ENCODE data around the gene CRB3.

Gene CRB3

GRCh38 chr19:6481541-6482342 lies 17.7 kb downstream of the CRB3 start, which contains the start of gene DENND1C:
TSS of gene DENND1C (minus strand) at chr19:6481787. CDS start at chr19:6481695, 92 bp downstream.
- peaks cover 15% of the 10 kb centered on the region for H3K27me3 Mint-ChIP-seq (ENCODE audit: low read depth)
- H3K9me3 Mint-ChIP-seq, result no peaks in the 10 kb centered on the region
- H3K27ac Mint-ChIP-seq, result no peak within 1 kb of the TSS
- no peak within 1 kb of the TSS for H3K4me3 Mint-ChIP-seq
- no peaks in the 10 kb centered on the region for H3K36me3 Mint-ChIP-seq (ENCODE audit: low read depth)
- TF ChIP-seq CTCF (IDR thresholded peaks at IDR 0.05; ENCODE audit: unreplicated experiment in 3 of 3), result peak; percentile 26 to 55 (median 30)
- H3K4me1 Mint-ChIP-seq, result no peaks in the 10 kb centered on the region

- H3K27ac Mint-ChIP-seq, result no peak overlapping the region
- no peaks in the 10 kb centered on the region for H3K9me3 Mint-ChIP-seq
- H3K27me3 Mint-ChIP-seq (ENCODE audit: low read depth), result peaks cover 15% of the 10 kb centered on the region
- TF ChIP-seq CTCF (IDR thresholded peaks at IDR 0.05; ENCODE audit: unreplicated experiment in 3 of 3), result no peak
- no peaks in the 10 kb centered on the region for H3K4me1 Mint-ChIP-seq
- H3K4me3 Mint-ChIP-seq, result no peak overlapping the region
- no peaks in the 10 kb centered on the region for H3K36me3 Mint-ChIP-seq (ENCODE audit: low read depth)
These were observed 18.2 kb downstream of the CRB3 start for GRCh38 chr19:6482343-6482686.

- H3K9me3 Mint-ChIP-seq, result no peaks in the 10 kb centered on the region
- no peak overlapping the region for H3K4me3 Mint-ChIP-seq
- no peaks in the 10 kb centered on the region for H3K36me3 Mint-ChIP-seq (ENCODE audit: low read depth)
- H3K4me1 Mint-ChIP-seq, result no peaks in the 10 kb centered on the region
- H3K27me3 Mint-ChIP-seq (ENCODE audit: low read depth), result peaks cover 15% of the 10 kb centered on the region
- H3K27ac Mint-ChIP-seq, result no peak overlapping the region
- no peak for TF ChIP-seq CTCF (IDR thresholded peaks at IDR 0.05; ENCODE audit: unreplicated experiment in 3 of 3)
These were observed 19.2 kb downstream of the CRB3 start for GRCh38 chr19:6483235-6483634.

GRCh38 chr19:6484230-6484629 lies 20.2 kb downstream of the CRB3 start:
- H3K27ac Mint-ChIP-seq, result no peak overlapping the region
- no peaks in the 10 kb centered on the region for H3K4me1 Mint-ChIP-seq
- H3K4me3 Mint-ChIP-seq, result no peak overlapping the region
- TF ChIP-seq CTCF (IDR thresholded peaks at IDR 0.05; ENCODE audit: unreplicated experiment in 3 of 3), result no peak
- peaks cover 15% of the 10 kb centered on the region for H3K27me3 Mint-ChIP-seq (ENCODE audit: low read depth)
- no peaks in the 10 kb centered on the region for H3K9me3 Mint-ChIP-seq
- H3K36me3 Mint-ChIP-seq (ENCODE audit: low read depth), result no peaks in the 10 kb centered on the region

GRCh38 chr19:6484831-6485230 lies 20.8 kb downstream of the CRB3 start:
- H3K9me3 Mint-ChIP-seq, result no peaks in the 10 kb centered on the region
- H3K4me1 Mint-ChIP-seq, result no peaks in the 10 kb centered on the region
- no peak overlapping the region for H3K4me3 Mint-ChIP-seq
- H3K36me3 Mint-ChIP-seq (ENCODE audit: low read depth), result no peaks in the 10 kb centered on the region
- H3K27me3 Mint-ChIP-seq (ENCODE audit: low read depth), result peaks cover 17% of the 10 kb centered on the region
- H3K27ac Mint-ChIP-seq, result no peak overlapping the region
- no peak for TF ChIP-seq CTCF (IDR thresholded peaks at IDR 0.05; ENCODE audit: unreplicated experiment in 3 of 3)

All from nephron (organoid).